ENCODE measurements around the gene ANKFN1. TPM values are rescaled to one million over a fixed set of nuclear protein-coding genes. Genes with fewer than 3 reads are reported as not detected.
"Not testable (repeated sequence)": the region's sequence is repeated elsewhere in the genome, so short reads cannot be mapped to it uniquely, and the experiment has no call there.

Gene ANKFN1
- total RNA-seq, 1 donor from 2014 or later, result not detected

DNA sequence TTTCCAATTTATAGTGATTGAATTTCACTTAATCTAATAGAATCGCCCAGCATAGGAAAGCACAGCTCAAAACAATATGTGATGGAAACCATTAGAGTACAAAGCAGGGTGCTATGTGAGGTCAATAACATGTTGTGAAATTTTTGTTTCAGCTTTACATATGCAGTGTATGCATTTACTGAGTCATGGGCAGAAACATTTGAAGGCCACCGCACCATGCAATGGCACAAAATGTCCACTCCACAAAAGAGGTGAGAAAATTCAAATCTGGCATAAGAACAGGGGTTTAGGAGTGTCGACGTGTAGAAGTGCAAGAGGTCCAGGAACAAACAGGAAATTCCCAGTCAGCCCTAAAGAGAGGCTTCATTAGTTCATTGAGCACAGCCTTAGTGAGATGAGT, 131.2 kb downstream of the ANKFN1 start:
- ATAC-seq (no peak), DNase-seq (ENCODE audit: low spot score) (no peak)

DNA sequence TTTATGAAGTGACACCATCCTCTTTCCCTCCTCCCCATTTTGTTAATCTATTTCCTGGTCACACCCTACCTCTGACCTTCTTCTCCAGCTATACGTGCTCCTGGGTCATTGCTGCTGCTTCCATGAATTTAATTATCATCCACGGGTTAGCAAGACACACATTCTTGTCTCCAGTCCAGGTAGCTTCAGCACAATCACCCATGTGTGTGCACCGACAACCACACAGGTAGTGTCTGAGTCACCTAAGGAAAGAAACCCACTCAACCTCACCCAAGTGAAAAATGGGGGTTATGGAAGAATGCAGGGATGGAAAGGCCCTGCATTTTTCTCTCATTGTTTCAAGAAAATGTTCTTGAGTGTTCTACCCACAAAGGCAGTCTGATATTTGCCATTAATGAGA, 135.5 kb downstream of the ANKFN1 start:
- not testable (repeated sequence) for ATAC-seq; DNase-seq (ENCODE audit: low spot score)

DNA sequence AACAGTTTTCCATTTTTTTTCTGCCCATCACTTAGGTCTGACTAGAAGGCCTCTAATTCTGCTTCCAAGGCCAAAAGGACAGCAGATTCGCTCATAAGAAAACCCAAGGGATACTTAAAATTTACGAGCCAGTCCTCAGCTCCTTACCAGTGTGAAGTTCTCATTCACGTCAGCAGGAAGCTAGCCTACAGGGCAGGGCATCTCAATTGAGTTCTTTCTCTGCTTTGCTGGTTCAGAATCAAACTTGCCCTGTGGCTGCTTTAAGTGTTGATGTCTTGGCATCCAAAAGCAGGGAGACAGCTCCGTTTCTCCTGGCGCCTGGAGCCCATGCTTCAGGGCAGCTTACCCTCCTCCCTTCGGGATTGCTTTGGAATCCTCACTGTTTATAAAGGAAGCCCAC, 136.0 kb downstream of the ANKFN1 start:
- no peak for ATAC-seq
- DNase-seq (ENCODE audit: low spot score), result no peak

DNA sequence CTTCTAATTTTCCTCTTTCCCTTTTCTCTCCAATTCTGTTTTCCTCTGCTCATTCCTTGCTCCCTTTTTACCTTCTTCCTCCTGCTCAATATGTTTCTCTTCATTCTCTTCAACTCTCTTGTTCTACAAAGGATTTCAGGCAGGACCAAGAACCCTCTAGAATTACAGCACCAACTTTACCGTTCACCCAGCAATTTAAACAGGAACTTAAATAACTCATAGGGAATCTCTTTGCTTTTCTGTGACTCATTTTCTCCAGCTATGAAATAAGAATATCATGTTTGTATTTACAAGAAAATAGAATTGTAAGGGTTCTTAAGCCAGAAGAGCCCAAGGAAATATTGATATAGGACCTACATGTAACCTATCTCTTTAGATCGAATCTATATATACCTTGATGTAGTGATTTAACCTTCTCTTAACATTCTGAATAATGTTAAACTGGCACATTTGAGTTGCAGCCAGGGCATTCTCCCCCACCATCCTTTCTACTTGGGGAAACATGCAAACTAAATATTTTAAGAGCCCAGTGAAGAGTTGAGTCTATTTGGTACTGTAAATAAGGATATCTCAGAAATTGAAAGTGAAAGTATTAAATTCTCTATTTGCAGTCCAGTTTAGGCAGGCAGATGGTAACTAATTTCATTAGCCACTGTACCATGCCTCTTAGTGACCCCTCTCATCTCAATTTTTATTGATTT, 137.0 kb downstream of the ANKFN1 start:
- DNase-seq (ENCODE audit: low spot score) (no peak), ATAC-seq (peak; percentile 70)

DNA sequence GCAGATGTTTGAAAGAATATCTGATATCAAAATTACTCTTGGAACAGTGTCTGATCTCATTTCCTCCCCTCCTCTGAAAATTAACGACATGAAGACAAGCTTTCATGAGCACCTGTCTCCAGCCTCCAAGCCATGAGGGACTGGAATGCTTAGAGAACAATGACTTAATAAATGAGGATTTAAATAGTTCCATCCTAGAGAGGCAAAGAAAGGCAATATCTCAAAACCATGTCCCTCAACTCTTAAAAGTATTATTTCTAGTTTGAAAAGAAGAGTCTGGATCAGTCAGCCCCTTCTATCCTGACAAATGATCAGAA, 137.5 kb downstream of the ANKFN1 start:
- ATAC-seq, result peak; percentile 13
- no peak for DNase-seq (ENCODE audit: low spot score)

DNA sequence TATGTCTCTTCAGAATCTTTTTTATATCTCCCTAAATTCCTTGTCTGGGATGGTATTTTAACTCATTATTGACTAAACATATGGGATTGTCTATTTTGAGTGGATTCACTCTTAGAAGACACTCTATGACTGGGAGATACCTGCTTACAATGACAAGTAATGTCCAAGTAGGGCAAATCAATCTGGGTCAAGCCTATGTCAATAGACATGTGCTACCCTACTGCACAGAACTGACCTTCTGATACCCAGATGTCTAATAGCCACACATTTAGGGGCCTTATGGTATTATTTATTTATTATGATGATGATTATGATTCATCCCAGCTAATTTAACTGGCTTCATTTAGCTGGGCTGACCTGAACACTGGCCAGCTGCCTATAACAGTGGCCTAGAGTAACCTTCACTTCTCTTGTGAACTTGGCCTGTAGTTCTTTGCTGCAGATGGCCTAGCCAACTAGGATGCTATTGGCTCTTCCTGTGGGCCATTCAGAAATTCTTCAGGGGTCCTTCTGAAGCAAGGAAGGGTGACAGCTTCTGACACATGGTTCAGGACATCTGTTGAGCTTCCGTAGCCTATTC, 138.0 kb downstream of the ANKFN1 start:
- ATAC-seq, result peak; percentile 67
- no peak for DNase-seq (ENCODE audit: low spot score)

DNA sequence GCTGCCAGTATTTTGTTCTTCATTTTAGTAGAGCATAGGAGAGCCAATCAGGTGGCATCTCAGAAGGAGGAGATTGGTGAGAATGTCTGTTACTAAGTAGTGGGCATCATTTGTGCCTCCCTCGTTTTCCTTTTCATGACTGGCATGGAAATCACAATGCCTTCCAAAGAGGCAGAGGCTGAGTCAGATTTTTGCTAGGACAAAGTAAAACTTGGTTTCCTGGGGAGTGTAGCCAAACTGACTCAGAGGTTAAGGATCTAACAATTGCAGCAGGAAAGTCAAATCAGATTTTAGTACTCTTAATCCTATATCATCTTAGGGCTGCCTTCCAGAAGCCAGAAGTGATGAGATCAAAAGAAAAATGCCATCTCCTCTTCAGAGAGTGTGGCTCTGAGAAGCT, 138.7 kb downstream of the ANKFN1 start:
- DNase-seq (ENCODE audit: low spot score) (no peak), ATAC-seq (no peak)

DNA sequence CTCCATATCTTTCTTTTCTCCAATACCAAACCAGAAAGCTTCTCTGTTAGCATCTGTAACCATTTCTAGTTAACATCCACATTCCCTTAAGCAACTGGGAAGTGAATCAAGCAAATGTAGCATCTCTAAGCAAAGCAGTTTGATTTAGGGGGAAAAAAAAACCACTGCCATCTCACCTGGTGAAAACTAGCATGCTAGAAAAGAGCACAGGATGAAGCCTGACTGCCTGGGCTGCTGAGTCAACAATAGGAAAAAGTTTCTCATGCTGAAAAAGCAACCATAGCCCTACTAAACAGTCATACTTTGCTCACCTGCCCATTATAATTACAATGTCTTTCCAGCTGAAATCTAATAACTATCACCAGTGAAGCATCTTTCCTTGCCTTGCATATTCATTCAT, 139.3 kb downstream of the ANKFN1 start:
- ATAC-seq, result no peak
- DNase-seq (ENCODE audit: low spot score), result no peak

DNA sequence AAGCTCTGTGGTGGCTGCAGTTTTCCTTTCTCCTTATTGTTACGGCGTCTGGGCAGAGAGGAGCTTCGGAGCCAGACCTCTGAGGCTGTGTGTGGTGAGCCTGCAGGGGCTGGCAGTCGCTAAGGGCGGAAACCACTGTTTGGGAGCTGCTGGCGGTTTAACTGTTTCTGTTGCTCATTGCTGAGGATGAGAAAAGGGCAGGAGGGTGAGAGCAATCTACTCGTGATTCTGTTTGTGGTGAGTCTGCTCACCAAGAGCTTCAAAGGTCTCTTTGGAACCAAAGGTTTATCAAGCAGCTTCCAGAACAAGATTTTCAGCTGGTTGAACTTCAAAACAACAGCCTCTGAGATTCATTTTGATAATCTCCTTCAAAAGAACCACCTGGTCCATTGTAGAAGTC, 143.9 kb downstream of the ANKFN1 start:
- no peak for ATAC-seq
- no peak for DNase-seq (ENCODE audit: low spot score)

DNA sequence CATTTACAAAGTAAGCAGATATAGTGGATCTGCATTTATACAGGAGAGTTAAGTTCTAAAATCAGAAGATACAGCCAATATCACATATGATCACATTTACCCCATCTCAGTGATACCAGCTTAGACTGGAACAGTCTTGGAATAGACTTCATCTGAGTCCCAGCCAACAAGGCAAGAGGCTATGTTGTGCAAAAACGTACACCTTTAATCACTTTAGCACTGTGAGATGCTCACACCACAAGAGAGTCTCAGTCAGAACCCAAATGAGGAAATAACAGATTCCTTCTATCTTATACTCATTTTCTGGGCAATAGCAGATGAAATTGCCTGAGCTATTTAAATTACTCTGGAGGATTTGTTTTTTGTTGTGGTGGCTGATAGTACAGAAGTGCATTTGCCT, 145.6 kb downstream of the ANKFN1 start:
- ATAC-seq (no peak), DNase-seq (ENCODE audit: low spot score) (no peak)

DNA sequence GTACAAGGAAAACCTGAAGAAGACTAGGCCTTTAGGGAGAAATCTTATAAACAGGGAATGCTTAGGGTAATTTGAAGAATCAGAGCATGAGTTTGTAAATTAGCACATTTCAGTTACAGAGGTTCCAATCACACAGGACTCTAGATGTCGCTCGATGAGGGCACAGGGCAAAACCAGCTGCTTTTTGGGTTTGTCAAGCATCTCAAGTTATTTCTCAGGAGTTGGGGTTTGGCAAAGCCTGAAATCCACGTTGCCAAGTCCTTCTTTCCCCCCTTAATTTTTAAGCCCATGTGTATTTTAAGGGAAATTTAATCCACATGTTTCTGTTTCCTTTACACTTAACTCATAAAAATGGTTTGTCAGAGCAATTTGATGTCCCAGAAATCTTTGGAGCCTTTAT, 146.9 kb downstream of the ANKFN1 start:
- ATAC-seq, result no peak
- no peak for DNase-seq (ENCODE audit: low spot score)

DNA sequence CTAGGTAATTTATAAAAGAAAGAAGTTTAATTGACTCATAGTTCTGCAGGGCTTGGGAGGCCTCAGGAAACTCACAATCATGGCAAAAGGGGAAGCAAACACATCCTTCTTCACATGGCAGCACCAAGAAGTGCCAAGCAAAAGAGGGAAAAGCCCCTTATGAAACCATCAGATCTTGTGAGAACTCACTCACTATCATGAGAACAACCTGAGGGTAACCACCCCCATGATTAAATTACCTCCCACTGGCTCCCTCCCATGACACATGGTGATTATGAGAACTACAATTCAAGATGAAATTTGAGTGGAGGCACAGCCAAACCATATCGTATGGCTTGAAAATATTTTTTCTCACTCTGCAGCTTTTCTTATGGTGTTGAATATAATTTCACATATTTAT, 151.7 kb downstream of the ANKFN1 start:
- ATAC-seq (no peak), DNase-seq (ENCODE audit: low spot score) (no peak)

DNA sequence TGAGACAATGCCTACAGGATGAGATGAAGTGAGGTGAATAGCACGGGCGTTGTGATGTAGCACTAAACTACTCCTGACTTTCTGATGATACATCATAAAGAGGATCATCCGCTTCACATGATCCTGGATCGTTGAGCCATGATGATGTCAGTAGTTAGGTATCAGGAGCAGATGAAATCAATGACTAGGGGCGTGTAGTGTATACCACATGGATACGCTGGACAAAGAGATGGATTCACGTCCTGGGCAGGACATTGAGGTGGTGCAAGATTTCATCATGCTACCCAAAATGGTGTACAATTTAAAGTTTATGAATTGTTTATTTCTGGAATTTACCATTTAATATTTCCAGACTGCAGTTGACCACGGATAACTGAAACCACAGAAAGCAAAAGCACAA, 156.6 kb downstream of the ANKFN1 start:
- no peak for DNase-seq (ENCODE audit: low spot score)

DNA sequence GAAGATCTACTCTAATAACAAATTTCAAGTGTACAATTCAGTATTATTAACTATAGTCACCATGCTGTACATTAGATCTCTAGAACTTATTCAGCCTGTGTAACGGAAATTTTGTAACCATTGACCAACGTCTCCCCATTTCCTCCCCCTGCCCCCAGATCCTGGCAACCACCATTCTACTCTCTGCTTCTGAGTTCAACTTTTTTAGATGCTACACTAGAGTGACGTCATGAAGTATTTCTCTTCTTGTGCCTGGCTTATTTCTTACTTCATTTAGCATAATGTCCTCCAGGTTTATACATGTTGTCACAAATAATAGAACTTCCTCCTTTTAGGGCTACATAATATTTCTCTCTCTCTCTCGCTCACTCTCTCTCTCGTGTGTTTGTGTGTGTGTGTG, 157.5 kb downstream of the ANKFN1 start:
- DNase-seq (ENCODE audit: low spot score) (no peak), ATAC-seq (no peak)

More for the DNA sequence above, 156.6 kb downstream of the ANKFN1 start:
- ATAC-seq, result no peak

DNA sequence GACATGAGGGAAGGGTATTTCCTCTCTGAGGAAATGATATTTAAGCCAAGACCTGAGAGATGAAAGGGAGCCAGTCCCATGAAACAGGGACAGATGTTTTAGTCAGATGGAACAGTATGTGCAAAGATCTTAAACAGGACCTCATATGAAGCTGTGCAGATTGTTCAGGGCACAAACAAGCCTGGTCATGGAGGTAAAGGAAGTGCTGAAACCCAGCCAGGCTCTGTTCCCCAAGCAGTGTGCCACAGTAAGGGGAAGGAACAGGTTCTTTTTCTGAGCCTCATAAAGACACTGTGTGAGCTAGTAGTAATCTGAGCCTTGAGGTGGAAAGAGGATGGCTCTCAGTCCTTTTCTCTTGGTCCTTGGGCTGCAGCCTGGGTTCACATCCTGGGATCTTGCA, 159.9 kb downstream of the ANKFN1 start:
- DNase-seq (ENCODE audit: low spot score) (no peak), ATAC-seq (no peak)

DNA sequence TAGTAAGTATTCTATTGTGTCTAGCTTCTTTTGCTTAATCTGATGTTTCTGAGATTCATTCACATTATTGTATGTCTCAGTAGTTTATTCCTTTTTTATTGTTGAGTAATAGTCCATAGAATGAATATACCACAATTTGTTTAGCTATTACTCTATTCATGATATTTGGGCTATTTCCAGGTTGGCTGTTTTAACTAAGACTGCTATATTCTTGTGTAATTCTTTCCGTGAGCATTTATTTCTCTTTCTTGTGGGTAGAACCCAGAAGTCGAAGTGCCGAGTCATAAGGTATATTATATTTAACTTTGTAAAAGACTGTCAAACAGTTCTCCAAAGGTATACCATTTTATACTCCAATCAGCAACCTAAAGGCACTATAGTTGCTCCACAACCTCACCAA, 160.8 kb downstream of the ANKFN1 start:
- ATAC-seq (no peak), DNase-seq (ENCODE audit: low spot score) (no peak)

DNA sequence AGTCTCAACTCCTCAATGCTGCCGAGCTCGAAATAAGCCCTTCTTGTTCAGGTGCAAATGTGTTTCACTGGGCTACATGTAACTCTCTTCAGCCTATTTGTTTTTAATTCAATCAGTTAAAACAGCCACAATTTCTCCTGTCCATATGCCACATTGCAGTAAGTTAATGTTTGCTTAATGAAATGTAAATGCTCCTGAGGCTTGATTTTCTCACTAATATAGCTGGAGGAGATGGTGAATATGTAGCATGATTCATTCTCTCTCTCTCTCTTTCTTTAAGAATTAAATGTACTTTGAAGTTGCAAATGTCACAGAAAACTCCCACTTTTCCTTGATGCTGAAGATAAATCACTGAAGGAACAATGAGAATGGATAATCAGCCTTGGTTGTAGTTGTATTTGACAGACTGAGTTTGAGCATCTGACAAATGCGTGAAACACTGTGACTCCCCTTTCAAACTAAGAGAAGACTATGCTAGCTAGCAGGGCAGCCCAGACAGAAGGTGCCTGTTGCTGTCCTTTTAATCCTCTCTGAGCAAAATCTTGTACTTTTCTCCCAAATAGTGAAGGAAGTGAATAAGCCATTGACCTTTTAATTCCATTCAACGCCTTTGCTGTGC, 161.8 kb downstream of the ANKFN1 start:
- DNase-seq (ENCODE audit: low spot score), result no peak
- no peak for ATAC-seq

DNA sequence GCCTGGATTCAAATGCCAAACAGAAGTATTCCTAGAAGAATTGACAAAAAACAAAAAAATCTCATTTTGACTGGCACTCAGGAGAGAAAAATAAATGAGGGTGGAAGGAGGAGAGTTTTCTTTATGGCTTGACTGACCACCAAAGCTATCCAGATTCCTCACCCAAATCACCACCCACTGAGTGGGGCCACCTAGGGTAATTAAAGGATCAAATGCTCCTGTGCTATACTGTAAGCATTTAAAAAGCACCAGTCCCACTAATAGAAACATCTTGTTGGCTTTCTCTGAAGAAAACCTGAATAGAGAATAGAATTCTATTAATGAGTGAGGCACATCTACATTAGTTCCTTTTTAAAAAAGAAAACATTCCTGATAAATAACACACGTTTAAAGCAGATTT, 163.3 kb downstream of the ANKFN1 start:
- DNase-seq (ENCODE audit: low spot score) (no peak), ATAC-seq (no peak)

DNA sequence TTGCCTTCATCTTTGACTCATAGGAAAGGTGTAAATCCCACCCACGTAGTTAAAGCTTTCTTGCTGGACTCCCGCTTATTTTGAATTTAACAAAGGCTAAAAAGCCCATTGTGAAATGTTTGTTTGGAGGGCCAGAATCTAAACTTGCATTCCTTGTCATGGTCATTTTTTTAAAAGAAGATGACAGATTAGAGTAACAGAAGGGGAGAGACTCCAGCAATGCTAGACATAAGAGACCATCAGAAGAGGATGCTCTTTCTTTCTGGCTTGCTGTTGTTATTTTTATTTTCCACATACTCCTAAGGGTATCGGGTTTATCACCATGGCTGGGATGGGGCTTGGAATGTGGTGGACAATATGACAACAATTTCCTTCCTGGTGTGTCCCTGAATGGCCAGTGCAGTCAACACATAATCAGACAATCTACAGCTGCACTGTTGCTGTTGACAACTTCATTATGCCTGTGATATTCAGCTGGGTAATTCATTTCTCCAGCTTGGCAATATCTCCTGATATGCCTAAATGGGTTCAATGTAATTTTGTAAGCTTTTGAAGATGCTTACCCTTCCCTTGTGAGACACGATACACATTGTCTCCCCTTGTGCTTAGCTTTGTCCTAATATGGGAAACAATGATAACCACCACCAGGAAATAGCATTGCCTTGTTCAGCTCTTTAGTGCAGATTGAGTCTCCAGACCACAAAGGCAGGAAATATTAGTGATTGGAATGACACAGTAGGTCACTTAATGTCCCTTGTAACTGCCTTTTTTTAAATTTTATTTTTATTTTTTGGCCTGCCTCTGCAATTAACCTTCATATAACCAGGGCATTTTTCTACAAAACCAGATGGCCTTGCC, 164.3 kb downstream of the ANKFN1 start:
- ATAC-seq (peak; percentile 20), DNase-seq (ENCODE audit: low spot score) (no peak)

DNA sequence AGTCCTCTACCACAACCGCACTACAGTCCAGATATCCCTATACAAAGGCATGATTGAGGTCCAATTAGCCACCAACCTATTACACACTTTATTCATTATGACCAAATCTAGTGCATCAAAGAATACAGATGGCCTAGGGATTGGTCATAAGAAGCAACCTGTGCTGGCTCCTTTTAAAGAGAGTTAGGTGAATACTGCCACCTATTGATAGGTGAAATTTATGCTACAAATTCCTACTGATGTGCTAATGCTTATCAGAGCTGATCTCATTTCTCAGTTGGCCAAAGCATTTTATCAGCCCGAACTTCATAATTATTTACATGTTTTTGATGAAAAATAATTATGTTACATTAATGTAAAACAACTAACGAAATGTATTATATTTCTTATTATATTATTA, 166.3 kb downstream of the ANKFN1 start:
- peak; percentile 97 for ATAC-seq
- no peak for DNase-seq (ENCODE audit: low spot score)

DNA sequence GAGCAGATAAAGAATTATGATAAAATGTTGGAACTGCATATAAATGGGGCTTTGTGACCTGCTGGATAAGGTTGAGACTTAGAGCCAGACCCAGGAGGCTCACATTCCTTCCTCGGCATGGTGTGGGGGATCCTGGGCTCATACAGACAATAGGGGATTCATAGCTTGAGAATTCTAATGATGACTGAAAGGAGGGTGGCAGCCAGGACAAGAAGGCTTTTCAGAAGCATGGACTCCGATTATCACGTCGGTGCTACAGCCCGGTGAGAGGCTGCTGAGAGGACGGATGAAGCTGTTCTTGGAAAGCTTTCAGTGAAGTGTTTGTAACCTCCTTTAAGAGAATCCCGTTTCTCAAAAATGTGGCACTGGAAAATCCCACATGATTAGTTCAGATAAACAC, 167.2 kb downstream of the ANKFN1 start:
- ATAC-seq (no peak), DNase-seq (ENCODE audit: low spot score) (no peak)

DNA sequence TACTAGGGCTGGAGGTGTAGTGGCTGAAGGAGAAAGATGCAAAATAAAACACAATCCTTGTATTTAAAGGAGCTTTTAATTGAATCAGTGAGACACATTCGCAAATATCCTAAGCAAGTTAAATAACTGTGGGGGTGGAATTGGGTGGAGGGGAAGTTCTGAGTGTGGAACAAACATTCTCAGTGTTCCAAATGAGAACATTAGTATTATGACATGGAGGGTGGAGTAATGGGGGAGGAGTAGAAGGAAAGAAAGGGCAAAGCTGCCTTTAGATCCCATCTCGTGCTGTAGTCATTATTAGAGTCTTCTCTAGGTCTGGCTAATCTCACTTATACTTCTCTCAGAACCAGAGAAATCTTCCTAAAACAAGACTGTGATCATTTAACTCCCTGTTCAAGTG, 169.7 kb downstream of the ANKFN1 start:
- DNase-seq (ENCODE audit: low spot score) (no peak), ATAC-seq (no peak)
